PC-3 (cell line): ENCODE data around the gene DDX19B.

ENCODE experiments used
- EZH2 ChIP-seq: fragments of 300-600 bp; sonication (generic); IDR thresholded peaks from one replicate; pipeline ENCODE4 v1.6.1; 2017; ENCODE audit warnings: antibody characterized with exemption, mild to moderate bottlenecking, low read length; ENCODE audit not compliant: unreplicated experiment
- TF ChIP-seq, protein P1 (sequence below): fragments of 300-600 bp; sonication (generic); conservative IDR thresholded peaks from 2 replicates; pipeline ENCODE4 v1.5.1; 2017; ENCODE audit warnings: antibody characterized with exemption, low read depth, mild to moderate bottlenecking, low read length

DNA sequence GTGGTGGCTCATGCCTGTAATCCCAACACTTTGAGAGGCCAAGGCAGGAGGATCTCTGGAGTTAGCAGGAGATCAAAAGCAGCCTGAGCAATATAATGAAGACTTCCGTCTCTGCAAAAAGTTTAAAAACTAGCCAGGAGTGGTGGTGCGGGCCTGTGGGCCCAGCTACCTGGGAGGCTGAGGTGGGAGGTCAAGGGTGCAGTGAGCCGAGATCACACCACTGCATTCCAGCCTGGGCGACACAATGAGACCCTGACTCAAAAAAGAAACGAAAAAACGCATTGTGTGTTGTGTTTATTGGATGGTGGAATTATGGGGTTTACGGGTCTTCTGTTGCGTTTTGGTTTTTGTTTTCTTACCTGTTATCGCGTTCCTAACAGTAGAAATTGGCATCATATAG is 46.9 kb downstream of the DDX19B start:
- no peak for TF ChIP-seq EZH2
- TF ChIP-seq, protein P1, sequence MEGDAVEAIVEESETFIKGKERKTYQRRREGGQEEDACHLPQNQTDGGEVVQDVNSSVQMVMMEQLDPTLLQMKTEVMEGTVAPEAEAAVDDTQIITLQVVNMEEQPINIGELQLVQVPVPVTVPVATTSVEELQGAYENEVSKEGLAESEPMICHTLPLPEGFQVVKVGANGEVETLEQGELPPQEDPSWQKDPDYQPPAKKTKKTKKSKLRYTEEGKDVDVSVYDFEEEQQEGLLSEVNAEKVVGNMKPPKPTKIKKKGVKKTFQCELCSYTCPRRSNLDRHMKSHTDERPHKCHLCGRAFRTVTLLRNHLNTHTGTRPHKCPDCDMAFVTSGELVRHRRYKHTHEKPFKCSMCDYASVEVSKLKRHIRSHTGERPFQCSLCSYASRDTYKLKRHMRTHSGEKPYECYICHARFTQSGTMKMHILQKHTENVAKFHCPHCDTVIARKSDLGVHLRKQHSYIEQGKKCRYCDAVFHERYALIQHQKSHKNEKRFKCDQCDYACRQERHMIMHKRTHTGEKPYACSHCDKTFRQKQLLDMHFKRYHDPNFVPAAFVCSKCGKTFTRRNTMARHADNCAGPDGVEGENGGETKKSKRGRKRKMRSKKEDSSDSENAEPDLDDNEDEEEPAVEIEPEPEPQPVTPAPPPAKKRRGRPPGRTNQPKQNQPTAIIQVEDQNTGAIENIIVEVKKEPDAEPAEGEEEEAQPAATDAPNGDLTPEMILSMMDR, result no peak
